H9 (cell line): ENCODE data around the gene TRIM28. TPM values are rescaled to one million over a fixed set of nuclear protein-coding genes. Genes with fewer than 3 reads are reported as not detected.

Source experiments
- DNase-seq: peaks from one replicate; pipeline ENCODE4 v3.0.0-alpha.2; 2017
- H2AFZ ChIP-seq: one replicate; pipeline ENCODE4 v1.6.1; 2013; ENCODE audit warnings: mild to moderate bottlenecking, low read length, control low read depth, moderate library complexity
- H2AK5ac ChIP-seq: 2 replicates; pipeline ENCODE4 v1.6.1; 2013; ENCODE audit warnings: low read length, control low read depth, mixed read lengths; ENCODE audit not compliant: insufficient read length
- H2BK120ac ChIP-seq: one replicate; pipeline ENCODE4 v1.6.1; 2013; ENCODE audit warnings: low read depth, mild to moderate bottlenecking, low read length, control low read depth, inconsistent platforms; ENCODE audit not compliant: poor library complexity, severe bottlenecking
- H2BK12ac ChIP-seq: 2 replicates; pipeline ENCODE4 v1.6.1; 2013; ENCODE audit warnings: low read length, control low read depth, mixed read lengths, low read depth; ENCODE audit not compliant: insufficient read length
- H2BK15ac ChIP-seq: 2 replicates; pipeline ENCODE4 v1.6.1; 2013; ENCODE audit warnings: low read depth, low read length, control low read depth
- H2BK20ac ChIP-seq: one replicate; pipeline ENCODE4 v1.6.1; 2013; ENCODE audit warnings: low read depth, mild to moderate bottlenecking, low read length, control low read depth, inconsistent platforms; ENCODE audit not compliant: poor library complexity, severe bottlenecking
- H2BK5ac ChIP-seq: 2 replicates; pipeline ENCODE4 v1.6.1; 2013; ENCODE audit warnings: low read length, control low read depth, mixed read lengths; ENCODE audit not compliant: insufficient read length
- H3K14ac ChIP-seq: 2 replicates; pipeline ENCODE4 v1.6.1; 2013; ENCODE audit warnings: low read length, control low read depth; ENCODE audit not compliant: insufficient read depth
- H3K18ac ChIP-seq: 2 replicates; pipeline ENCODE4 v1.6.1; 2013; ENCODE audit warnings: low read depth, mild to moderate bottlenecking, mixed read lengths, low read length, control low read depth; ENCODE audit not compliant: insufficient read length
- H3K23ac ChIP-seq: 2 replicates; pipeline ENCODE4 v1.6.1; 2013; ENCODE audit warnings: low read length, control low read depth, mixed read lengths, low read depth; ENCODE audit not compliant: insufficient read length
- H3K23me2 ChIP-seq: 2 replicates; pipeline ENCODE4 v1.6.1; 2013; ENCODE audit warnings: low read depth, mild to moderate bottlenecking, mixed read lengths, low read length, control low read depth; ENCODE audit not compliant: insufficient read length, poor library complexity, severe bottlenecking
- H3K27ac ChIP-seq: 2 replicates; pipeline ENCODE4 v1.5.1; 2013; ENCODE audit warnings: low read length, control low read depth, mixed read lengths, low read depth; ENCODE audit not compliant: insufficient read length
- H3K27me3 ChIP-seq: 2 replicates; pipeline ENCODE4 v1.6.1; 2013; ENCODE audit warnings: low read length, control low read depth, inconsistent platforms; ENCODE audit not compliant: insufficient read depth
- H3K4ac ChIP-seq: 2 replicates; pipeline ENCODE4 v1.6.1; 2013; ENCODE audit warnings: low read depth, mild to moderate bottlenecking, control low read depth, inconsistent platforms, low read length, moderate library complexity
- H3K4me1 ChIP-seq: 2 replicates; pipeline ENCODE4 v1.6.1; 2013; ENCODE audit warnings: low read length, control low read depth, inconsistent platforms; ENCODE audit not compliant: insufficient read depth
- H3K4me2 ChIP-seq: 2 replicates; pipeline ENCODE4 v1.6.1; 2013; ENCODE audit warnings: low read length, control low read depth, mixed read lengths; ENCODE audit not compliant: insufficient read length, insufficient read depth
- H3K56ac ChIP-seq: 2 replicates; pipeline ENCODE4 v1.6.1; 2013; ENCODE audit warnings: low read depth, mild to moderate bottlenecking, mixed read lengths, low read length, control low read depth; ENCODE audit not compliant: insufficient read length
- H3K79me1 ChIP-seq: 2 replicates; pipeline ENCODE4 v1.6.1; 2013; ENCODE audit warnings: low read depth, mild to moderate bottlenecking, moderate library complexity, low read length, control low read depth, inconsistent platforms; ENCODE audit not compliant: insufficient read depth, poor library complexity, severe bottlenecking
- H3K79me2 ChIP-seq: 2 replicates; pipeline ENCODE4 v1.6.1; 2013; ENCODE audit warnings: low read length, control low read depth, inconsistent platforms; ENCODE audit not compliant: insufficient read depth
- H3K9ac ChIP-seq: 2 replicates; pipeline ENCODE4 v1.6.1; 2013; ENCODE audit warnings: low read length, control low read depth, mixed read lengths; ENCODE audit not compliant: insufficient read length; ENCODE audit errors: extremely low read depth
- H3K9me3 ChIP-seq: one replicate; pipeline ENCODE4 v1.6.1; 2013; ENCODE audit warnings: low read depth, low read length, inconsistent platforms; ENCODE audit not compliant: control insufficient read depth
- H3T11ph ChIP-seq: one replicate; pipeline ENCODE4 v1.6.1; 2013; ENCODE audit warnings: mild to moderate bottlenecking, low read length, control low read depth, inconsistent platforms
- H4K20me1 ChIP-seq: one replicate; pipeline ENCODE4 v1.6.1; 2013; ENCODE audit not compliant: control insufficient read depth, insufficient read length, insufficient read depth
- H4K5ac ChIP-seq: 2 replicates; pipeline ENCODE4 v1.6.1; 2013; ENCODE audit warnings: low read depth, mild to moderate bottlenecking, mixed read lengths, low read length, control low read depth; ENCODE audit not compliant: insufficient read length
- H4K8ac ChIP-seq: replicated peaks from 2 replicates; pipeline ENCODE4 v1.6.1; 2013; ENCODE audit warnings: low read length, control low read depth, mixed read lengths, low read depth; ENCODE audit not compliant: insufficient read length
- H4K91ac ChIP-seq: 2 replicates; pipeline ENCODE4 v1.6.1; 2013; ENCODE audit warnings: low read depth, mild to moderate bottlenecking, moderate library complexity, mixed read lengths, low read length, control low read depth; ENCODE audit not compliant: insufficient read length
- H3K27ac Mint-ChIP-seq, 3 experiments: 2 replicates in 2 of 3; 3 replicates in 1 of 3; pipeline ENCODE4 v1.8.0; 2020 to 2021; ENCODE audit warnings: mixed read lengths in 3 of 3, mild to moderate bottlenecking in 1 of 3, moderate library complexity in 1 of 3
- H3K27me3 Mint-ChIP-seq: 2 replicates; pipeline ENCODE4 v1.8.0; 2021; ENCODE audit warnings: low read depth, mild to moderate bottlenecking, moderate library complexity, mixed read lengths
- H3K36me3 Mint-ChIP-seq, 3 experiments: 2 replicates in 2 of 3; 3 replicates in 1 of 3; pipeline ENCODE4 v1.8.0; 2020 to 2021; ENCODE audit warnings: low read depth in 3 of 3, mixed read lengths in 3 of 3; ENCODE audit not compliant: insufficient read depth in 1 of 3
- H3K4me1 Mint-ChIP-seq, 2 experiments: 2 replicates each; pipeline ENCODE4 v1.8.0; 2020; ENCODE audit warnings: mixed read lengths in 2 of 2
- H3K4me3 Mint-ChIP-seq, 2 experiments: 2 replicates in 1 of 2; 3 replicates in 1 of 2; pipeline ENCODE4 v1.8.0; 2020 to 2021; ENCODE audit warnings: mild to moderate bottlenecking in 2 of 2, mixed read lengths in 2 of 2, moderate library complexity in 1 of 2
- H3K9me3 Mint-ChIP-seq, 2 experiments: 2 replicates in 1 of 2; 3 replicates in 1 of 2; pipeline ENCODE4 v1.8.0; 2020; ENCODE audit warnings: mild to moderate bottlenecking in 2 of 2, mixed read lengths in 2 of 2, moderate library complexity in 1 of 2
- CTCF ChIP-seq: fragments of 200-600 bp; sonication (generic); conservative IDR thresholded peaks from 3 replicates; pipeline ENCODE4 v1.8.0; 2021; ENCODE audit warnings: antibody characterized with exemption, mild to moderate bottlenecking
- WGBS: extraction: QIAGEN DNeasy Blood & Tissue Kit; methylation state at CpG from one replicate; pipeline ENCODE4 v1.1.7; 2013; ENCODE audit warnings: missing lambda C conversion rate, low lambda C conversion rate, mixed read lengths; ENCODE audit not compliant: insufficient read length; ENCODE audit errors: extremely low coverage; 5-methylcytosine and 5-hydroxymethylcytosine counted together
- total RNA-seq: library from RNA; stranded (reverse); gene quantifications from 2 replicates; pipeline ENCODE4 v1.2.1, GENCODE V29; 2021

Gene TRIM28
- total RNA-seq, 1 experiment from 2014 or later, result 1,084 TPM

GRCh38 chr19:58555369-58555885 lies 11.6 kb downstream of the TRIM28 start:
- H3K4me1 Mint-ChIP-seq, result peaks cover 26 to 45% of the 10 kb centered on the region in 2 experiments
- no peak overlapping the region for H4K91ac ChIP-seq

More at GRCh38 chr19:58555369-58555885, 11.6 kb downstream of the TRIM28 start:
- no peak overlapping the region for H2BK12ac ChIP-seq
- peaks cover 16% of the 10 kb centered on the region for H3K23me2 ChIP-seq
- H3K27ac Mint-ChIP-seq, result peak overlapping the region; percentile 92 to 99 (median 98); a peak in 6 of 7 replicates
- no peak for TF ChIP-seq CTCF
- H4K5ac ChIP-seq, result no peak overlapping the region
- H3K9me3 Mint-ChIP-seq, result no peaks in the 10 kb centered on the region; a peak in 2 of 5 replicates
- WGBS, result no CpG with 5 or more reads among the region's 4 CpGs
- no peak overlapping the region for H3T11ph ChIP-seq
- no peak overlapping the region for H2BK15ac ChIP-seq
- no peak for DNase-seq
- no peak overlapping the region for H3K4ac ChIP-seq
- H2BK20ac ChIP-seq, result no peak overlapping the region
- H3K9ac ChIP-seq, result peak overlapping the region; percentile 48
- no peak overlapping the region for H2AFZ ChIP-seq
- no peak overlapping the region for H3K27ac ChIP-seq
- peak overlapping the region; percentile 96 to 99 for H3K4me3 Mint-ChIP-seq
- H3K4me1 ChIP-seq, result no peaks in the 10 kb centered on the region
- peaks cover 1% of the 10 kb centered on the region; the same call in 1 of the 2 replicates for H3K27me3 Mint-ChIP-seq
- H4K8ac ChIP-seq, result no peak overlapping the region
- no peak overlapping the region for H2AK5ac ChIP-seq
- no peaks in the 10 kb centered on the region for H3K79me1 ChIP-seq
- H3K4me2 ChIP-seq, result peak overlapping the region; percentile 89
- H3K18ac ChIP-seq, result peak overlapping the region; percentile 8
- H2BK120ac ChIP-seq, result no peak overlapping the region
- H3K23ac ChIP-seq, result no peak overlapping the region
- no peak overlapping the region for H3K14ac ChIP-seq
- peaks cover 27 to 63% (median 47%) of the 10 kb centered on the region in 3 experiments; a peak in 6 of 7 replicates for H3K36me3 Mint-ChIP-seq
- H3K27me3 ChIP-seq, result no peaks in the 10 kb centered on the region
- peaks cover 8% of the 10 kb centered on the region; the same call in 1 of the 2 replicates for H3K79me2 ChIP-seq
- H3K9me3 ChIP-seq, result no peaks in the 10 kb centered on the region
- no peak overlapping the region for H3K56ac ChIP-seq
- no peaks in the 10 kb centered on the region for H4K20me1 ChIP-seq
- no peak overlapping the region for H2BK5ac ChIP-seq
